GM18867 (cell line): Measurements from ENCODE around the gene PUS10.

Experiments used
- ATAC-seq: cut with Tn5 transposase; IDR thresholded peaks from one replicate; pipeline ENCODE4 v1.9.1; 2021; ENCODE audit warnings: mild to moderate bottlenecking, moderate library complexity; ENCODE audit not compliant: unreplicated experiment

Gene PUS10

DNA sequence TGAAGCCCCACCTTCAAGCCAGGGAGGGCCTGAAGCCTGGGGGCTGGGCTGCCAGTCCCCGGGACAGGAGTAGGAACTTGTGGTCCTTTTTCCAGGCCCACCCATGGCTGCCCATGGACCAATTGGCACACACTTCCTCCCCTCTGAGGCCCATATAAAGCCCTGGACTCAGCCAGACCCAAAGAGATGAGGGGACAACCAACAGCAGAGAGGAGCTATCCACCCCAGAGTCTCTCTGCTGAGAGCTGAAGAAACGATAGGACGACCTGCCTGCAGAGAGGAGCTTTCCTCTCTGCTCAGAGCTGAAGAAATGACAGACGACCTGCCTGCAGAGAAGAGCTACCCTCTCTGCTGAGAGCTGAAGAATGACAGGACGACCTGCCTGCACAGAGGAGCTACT lies 44.4 kb downstream of the PUS10 start:
- ATAC-seq: no peak

- ATAC-seq: peak; percentile 13
Observed at GRCh38 chr2:60972889-60973656, 45.0 kb downstream of the PUS10 start.

GRCh38 chr2:60966507-60967405 lies 51.3 kb downstream of the PUS10 start:
- ATAC-seq: peak; percentile 82

DNA sequence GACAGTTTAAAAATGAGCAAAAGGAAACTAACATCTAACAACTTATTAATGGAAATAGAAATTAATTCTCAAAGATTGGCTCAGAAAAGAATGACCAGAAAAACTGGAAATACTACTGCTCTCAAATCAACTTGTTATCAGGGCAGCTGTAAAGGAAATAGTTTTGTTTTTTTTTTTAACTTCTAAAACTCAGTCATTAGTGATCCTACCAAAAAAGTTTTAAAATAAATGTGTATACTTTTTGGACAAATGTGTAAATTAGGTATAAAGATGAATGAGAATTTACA lies 52.6 kb downstream of the PUS10 start:
- ATAC-seq: no peak

GRCh38 chr2:60964651-60965498 lies 53.2 kb downstream of the PUS10 start:
- no peak for ATAC-seq

- ATAC-seq: no peak
Observed at GRCh38 chr2:60963190-60963589, 54.9 kb downstream of the PUS10 start.

DNA sequence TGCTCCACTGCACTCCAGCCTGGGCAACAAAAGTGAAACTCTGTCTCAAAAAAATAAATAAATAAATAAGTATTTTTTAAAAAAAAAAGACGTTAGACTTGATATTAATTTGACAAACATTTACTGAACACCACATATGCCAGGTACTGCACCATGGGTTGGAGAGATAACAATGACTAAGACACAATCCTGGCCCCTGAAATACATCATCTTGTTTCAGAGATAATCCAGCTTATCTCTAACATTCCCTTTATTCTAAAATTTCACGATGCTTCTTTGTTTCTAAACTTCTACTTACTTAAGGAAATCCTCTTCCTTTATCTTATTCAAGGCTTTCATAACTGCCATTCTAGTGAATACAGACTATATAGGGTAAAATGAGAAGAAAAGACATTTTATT lies 55.5 kb downstream of the PUS10 start:
- ATAC-seq: no peak

DNA sequence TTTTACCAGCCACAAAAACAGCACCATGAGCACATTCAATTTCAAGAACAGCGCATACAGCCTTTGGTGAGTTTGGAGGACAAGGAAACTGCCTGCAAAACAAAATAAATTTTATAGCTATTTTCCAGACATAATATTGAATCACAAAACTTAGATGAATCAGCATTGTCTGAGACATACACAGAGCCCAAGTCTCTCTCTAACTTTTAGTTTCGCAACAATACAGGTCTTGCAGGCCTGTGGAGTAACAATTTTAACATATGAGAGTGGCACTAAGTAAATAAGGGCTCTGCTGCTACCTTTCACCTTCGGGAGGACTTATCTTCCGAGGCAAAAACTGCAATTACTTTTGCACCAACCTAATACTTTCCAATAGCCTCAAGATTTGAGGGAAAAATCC lies 56.6 kb downstream of the PUS10 start:
- no peak for ATAC-seq

- ATAC-seq: no peak
Observed at GRCh38 chr2:60960706-60961105, 57.3 kb downstream of the PUS10 start.

DNA sequence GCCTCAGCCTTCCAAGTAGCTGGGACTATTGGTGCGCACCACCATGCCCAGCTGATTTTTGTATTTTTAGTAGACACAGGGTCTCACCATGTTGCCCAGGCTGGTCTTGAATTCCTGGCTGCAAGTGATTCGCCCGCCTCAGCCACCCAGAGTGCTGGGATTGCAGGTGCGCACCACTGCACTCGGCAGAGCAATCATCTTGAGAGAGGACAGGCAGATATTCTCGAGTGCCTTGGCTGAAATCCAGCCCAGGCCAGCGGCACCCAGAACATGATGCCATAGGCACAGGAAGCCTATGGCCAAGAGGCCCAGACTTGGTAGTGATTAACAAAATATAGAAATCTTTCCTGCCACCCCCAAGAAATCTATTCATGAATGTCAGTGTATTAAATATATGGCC lies 58.6 kb downstream of the PUS10 start:
- ATAC-seq: no peak

GRCh38 chr2:60958800-60959199 lies 59.3 kb downstream of the PUS10 start:
- no peak for ATAC-seq

DNA sequence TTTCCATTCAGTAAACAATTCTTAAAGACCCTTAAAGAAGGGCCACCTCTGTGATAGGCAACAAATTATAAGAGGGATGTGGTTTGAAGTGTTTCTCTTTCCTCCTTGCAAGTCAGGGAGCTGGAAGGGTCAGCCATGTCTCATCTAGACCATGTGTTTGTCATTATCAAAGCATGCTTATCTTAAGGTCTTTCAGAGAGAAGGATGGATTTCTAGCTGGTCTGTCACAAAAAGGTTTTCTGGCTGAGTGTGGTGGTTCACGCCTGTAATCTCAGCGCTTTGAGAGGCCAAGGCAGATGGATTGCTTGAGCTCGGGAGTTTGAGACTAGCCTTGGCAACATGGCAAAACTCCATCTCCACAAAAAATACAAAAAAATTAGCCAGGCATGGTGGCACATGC lies 59.7 kb downstream of the PUS10 start:
- ATAC-seq: no peak

GRCh38 chr2:60957643-60958042 lies 60.4 kb downstream of the PUS10 start:
- ATAC-seq: no peak

- no peak for ATAC-seq
Observed at GRCh38 chr2:60957224-60957623, 60.8 kb downstream of the PUS10 start.

DNA sequence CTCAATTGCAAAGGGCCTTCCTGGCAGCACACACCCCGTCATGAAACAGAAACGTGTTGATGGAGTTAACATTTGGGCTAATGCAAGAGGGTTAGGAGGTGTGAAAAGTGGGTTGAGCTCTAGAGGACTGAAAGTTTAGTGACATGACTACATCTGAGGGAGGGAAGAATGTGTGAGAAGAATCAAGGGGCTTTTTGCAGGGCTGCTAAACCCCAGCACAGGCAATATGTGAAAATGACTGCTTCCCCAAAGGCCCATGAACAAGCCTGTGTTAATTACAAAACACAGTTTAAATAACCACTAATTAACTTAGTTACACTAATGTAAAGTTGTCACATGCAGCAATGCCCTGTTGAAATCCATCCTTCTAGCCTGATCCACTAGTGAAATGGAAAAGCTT lies 63.9 kb downstream of the PUS10 start:
- ATAC-seq: peak; percentile 84

DNA sequence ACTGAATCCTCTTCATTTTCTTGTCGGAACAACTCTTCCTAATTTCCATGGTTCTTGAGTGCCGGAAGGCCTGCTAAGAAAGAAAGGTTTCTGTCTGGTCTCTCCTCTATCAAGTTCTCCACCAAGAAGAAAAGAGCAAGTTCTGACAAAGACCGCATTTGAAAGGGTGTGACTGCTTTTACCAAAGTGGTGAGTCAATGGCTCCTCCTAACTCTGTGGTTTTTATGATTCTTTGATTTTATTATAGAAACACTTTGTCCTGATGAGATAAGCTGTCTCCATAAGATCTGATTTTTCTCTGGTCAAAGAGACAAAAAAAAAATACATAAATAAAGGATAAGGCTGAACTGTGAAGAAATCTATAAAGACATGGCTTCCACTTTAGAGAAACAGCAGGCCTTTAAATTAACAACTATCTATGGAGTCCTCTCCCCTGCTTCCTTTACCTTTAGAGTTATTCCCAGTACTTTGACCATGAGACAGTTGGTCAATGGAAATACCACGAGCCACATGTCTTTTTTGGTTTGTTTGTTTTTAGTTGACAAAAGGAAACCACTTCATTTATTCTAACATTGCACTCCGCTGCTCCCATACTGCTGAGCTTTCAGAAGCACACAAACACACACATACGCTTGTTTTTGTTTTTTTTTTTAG lies 69.0 kb downstream of the PUS10 start:
- ATAC-seq: no peak

GRCh38 chr2:60948161-60948560 lies 69.9 kb downstream of the PUS10 start:
- no peak for ATAC-seq

DNA sequence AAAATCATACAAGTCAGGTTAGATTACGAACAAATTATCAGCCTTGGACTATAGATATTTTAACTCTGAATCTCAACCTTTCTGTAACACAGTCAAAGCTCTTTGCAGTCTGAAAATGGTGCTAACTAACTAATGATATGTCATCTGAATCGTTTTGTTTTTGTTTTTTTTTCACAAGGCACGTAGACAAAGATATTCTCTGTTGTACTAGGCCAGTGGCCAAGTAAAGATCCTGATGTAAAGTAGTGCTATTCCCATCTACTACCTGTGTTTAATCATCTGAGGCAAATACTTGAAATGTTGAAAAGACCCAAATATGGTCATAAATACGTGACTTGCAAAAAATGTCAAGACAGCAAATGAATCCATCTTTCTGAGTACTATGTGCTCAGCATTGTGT lies 71.0 kb downstream of the PUS10 start:
- no peak for ATAC-seq

DNA sequence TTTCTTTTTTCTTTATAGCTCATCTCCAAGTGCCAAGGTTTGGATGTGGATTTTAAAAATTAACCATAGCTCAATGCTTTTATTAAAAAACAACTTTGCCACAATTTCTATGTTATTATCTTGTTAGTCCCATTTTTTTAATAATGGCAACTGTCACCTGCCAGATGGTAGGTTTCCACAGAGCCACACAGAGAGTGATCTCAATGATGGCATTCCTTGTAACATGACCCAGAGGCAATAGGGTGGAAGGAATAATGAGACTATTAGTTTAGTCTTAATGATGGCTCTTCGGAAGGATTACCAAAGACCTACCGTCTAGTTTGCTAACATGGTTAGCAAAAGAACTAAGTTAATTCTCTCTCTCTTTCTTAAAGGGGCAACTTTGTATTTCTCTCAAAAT lies 72.7 kb downstream of the PUS10 start:
- ATAC-seq: no peak

- ATAC-seq: no peak
Observed at GRCh38 chr2:60939622-60940021, 78.4 kb downstream of the PUS10 start.

- no peak for ATAC-seq
Observed at GRCh38 chr2:60938301-60938700, 79.8 kb downstream of the PUS10 start.
